SK-N-SH treated with all-trans-retinoic acid at 6 μM for 48 hours (cell line): ENCODE results near the gene USP13.

Experiments
- ATAC-seq: fragments of 200-7000 bp; cut with Tn5 transposase; 3 replicates; pipeline ENCODE4 v1.9.1; 2020; ENCODE audit warnings: mild to moderate bottlenecking, moderate library complexity
- BACH2 ChIP-seq: fragments of 250-450 bp; sonication (Bioruptor Pico); IDR thresholded peaks from 2 replicates; pipeline ENCODE4 v1.9.0; 2021; ENCODE audit warnings: mild to moderate bottlenecking, borderline replicate concordance
- CSDC2 ChIP-seq: fragments of 250-450 bp; sonication (Bioruptor Pico); IDR thresholded peaks from 2 replicates; pipeline ENCODE4 v1.5.0; 2020; ENCODE audit warnings: mild to moderate bottlenecking, moderate library complexity
- ESRRG ChIP-seq: fragments of 250-450 bp; sonication (Bioruptor Pico); IDR thresholded peaks from 2 replicates; pipeline ENCODE4 v1.6.1; 2021; ENCODE audit warnings: mild to moderate bottlenecking
- GLIS3 ChIP-seq: fragments of 250-450 bp; sonication (Bioruptor Pico); IDR thresholded peaks from 2 replicates; pipeline ENCODE4 v1.5.0; 2020; ENCODE audit warnings: mild to moderate bottlenecking, moderate library complexity
- ISL1 ChIP-seq: fragments of 250-450 bp; sonication (Bioruptor Pico); IDR thresholded peaks from 2 replicates; pipeline ENCODE4 v2.1.2; 2022; ENCODE audit warnings: mild to moderate bottlenecking, moderate library complexity
- OSR1 ChIP-seq: fragments of 250-450 bp; sonication (Bioruptor Pico); IDR thresholded peaks from 2 replicates; pipeline ENCODE4 v1.8.0; 2022; ENCODE audit warnings: moderate library complexity, mild to moderate bottlenecking, inconsistent platforms
- RARB ChIP-seq: fragments of 250-450 bp; sonication (Bioruptor Pico); IDR thresholded peaks from 2 replicates; pipeline ENCODE4 v1.8.0; 2021; ENCODE audit warnings: mild to moderate bottlenecking, moderate library complexity
- SNAI2 ChIP-seq: fragments of 250-450 bp; sonication (Bioruptor Pico); IDR thresholded peaks from 2 replicates; pipeline ENCODE4 v1.5.0; 2020; ENCODE audit warnings: mild to moderate bottlenecking, moderate library complexity
- TCF4 ChIP-seq: fragments of 250-450 bp; sonication (Bioruptor Pico); IDR thresholded peaks from 2 replicates; pipeline ENCODE4 v1.8.0; 2021; ENCODE audit warnings: mild to moderate bottlenecking, moderate library complexity, borderline replicate concordance
- TOX ChIP-seq: fragments of 250-450 bp; sonication (Bioruptor Pico); IDR thresholded peaks from 2 replicates; pipeline ENCODE4 v1.8.0; 2021; ENCODE audit warnings: mild to moderate bottlenecking, moderate library complexity, borderline replicate concordance
- ZC3H10 ChIP-seq: fragments of 250-450 bp; sonication (Bioruptor Pico); IDR thresholded peaks from 2 replicates; pipeline ENCODE4 v1.5.1; 2021; ENCODE audit warnings: mild to moderate bottlenecking, moderate library complexity
- ZFP3 ChIP-seq: fragments of 250-450 bp; sonication (Bioruptor Pico); IDR thresholded peaks from 2 replicates; pipeline ENCODE4 v1.5.0; 2020; ENCODE audit warnings: mild to moderate bottlenecking, moderate library complexity
- ZFP30 ChIP-seq: fragments of 450-650 bp; formaldehyde crosslinking; IDR thresholded peaks from 2 replicates; pipeline ENCODE4 v1.5.0; 2022; ENCODE audit warnings: mild to moderate bottlenecking, moderate library complexity
- ZNF565 ChIP-seq: fragments of 450-650 bp; formaldehyde crosslinking; conservative IDR thresholded peaks from 2 replicates; pipeline ENCODE4 v1.5.0; 2020; ENCODE audit warnings: low read depth, mild to moderate bottlenecking, moderate library complexity
- ZNF70 ChIP-seq: fragments of 450-650 bp; formaldehyde crosslinking; IDR thresholded peaks from 2 replicates; pipeline ENCODE4 v1.5.0; 2020; ENCODE audit warnings: mild to moderate bottlenecking, moderate library complexity
- ZNF8 ChIP-seq: fragments of 450-650 bp; formaldehyde crosslinking; IDR thresholded peaks from 2 replicates; pipeline ENCODE4 v1.5.0; 2020; ENCODE audit warnings: mild to moderate bottlenecking, moderate library complexity
- TF ChIP-seq, protein P1 (sequence below): fragments of 250-450 bp; sonication (Bioruptor Pico); IDR thresholded peaks from 2 replicates; pipeline ENCODE4 v1.5.0; 2020; ENCODE audit warnings: mild to moderate bottlenecking, moderate library complexity
- TF ChIP-seq, protein P2 (sequence below): fragments of 250-450 bp; sonication (Bioruptor Pico); IDR thresholded peaks from 2 replicates; pipeline ENCODE4 v1.5.1; 2020; ENCODE audit warnings: low read depth, mild to moderate bottlenecking, moderate library complexity
- TF ChIP-seq, protein P3 (sequence below): fragments of 250-450 bp; sonication (Bioruptor Pico); IDR thresholded peaks from 2 replicates; pipeline ENCODE4 v1.8.0; 2020; ENCODE audit warnings: mild to moderate bottlenecking, moderate library complexity, borderline replicate concordance
- TF ChIP-seq, protein P4 (sequence below): fragments of 250-450 bp; sonication (Bioruptor Pico); IDR thresholded peaks from 2 replicates; pipeline ENCODE4 v1.5.1; 2021; ENCODE audit warnings: mild to moderate bottlenecking, moderate library complexity
- TF ChIP-seq, protein P5 (sequence below): fragments of 250-450 bp; sonication (Bioruptor Pico); IDR thresholded peaks from 2 replicates; pipeline ENCODE4 v1.8.0; 2021; ENCODE audit warnings: low read depth, mild to moderate bottlenecking, moderate library complexity, borderline replicate concordance

USP13 gene

DNA sequence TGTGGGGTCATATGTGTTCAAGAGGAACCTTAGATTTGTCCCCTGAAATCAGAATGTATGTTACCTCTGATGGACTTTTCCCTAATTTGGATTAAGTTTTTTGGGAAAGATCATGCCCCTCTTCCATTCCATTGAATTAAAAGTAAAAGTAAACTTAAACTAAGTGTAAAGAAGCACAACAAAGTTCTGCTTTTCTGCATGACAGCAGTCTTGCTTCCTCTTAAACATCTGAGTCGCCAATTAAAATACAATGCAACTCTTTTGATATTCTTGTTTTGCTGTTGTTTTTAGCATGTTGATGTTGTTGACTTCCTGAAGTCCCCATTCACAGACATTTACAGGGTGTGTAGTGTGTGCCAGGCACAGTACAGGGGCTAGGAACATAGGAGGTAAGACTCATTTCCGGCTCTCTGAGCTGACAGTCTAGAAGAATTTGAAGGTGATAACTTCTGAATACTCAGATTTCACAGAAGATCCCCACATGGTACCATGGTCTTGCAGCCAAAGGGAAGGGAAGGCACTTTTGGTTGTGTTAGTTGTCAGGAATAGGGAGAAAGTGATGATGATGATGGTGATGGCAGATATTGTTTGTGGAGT is 45.0 kb downstream of the USP13 start:
- TF ChIP-seq SNAI2 (CRISPR knock-in tag) (no peak), ZNF565 (no peak), ISL1 (CRISPR knock-in tag) (no peak), TOX (CRISPR knock-in tag) (no peak), CSDC2 (CRISPR knock-in tag) (no peak), GLIS3 (CRISPR knock-in tag) (no peak), ZFP3 (CRISPR knock-in tag) (no peak), TCF4 (no peak), BACH2 (CRISPR knock-in tag) (no peak), ZC3H10 (CRISPR knock-in tag) (no peak), ESRRG (CRISPR knock-in tag) (no peak), RARB (no peak), ZFP30 (CRISPR knock-in tag) (no peak), ZNF70 (CRISPR knock-in tag) (no peak), ZNF8 (no peak)
- TF ChIP-seq, protein P1, sequence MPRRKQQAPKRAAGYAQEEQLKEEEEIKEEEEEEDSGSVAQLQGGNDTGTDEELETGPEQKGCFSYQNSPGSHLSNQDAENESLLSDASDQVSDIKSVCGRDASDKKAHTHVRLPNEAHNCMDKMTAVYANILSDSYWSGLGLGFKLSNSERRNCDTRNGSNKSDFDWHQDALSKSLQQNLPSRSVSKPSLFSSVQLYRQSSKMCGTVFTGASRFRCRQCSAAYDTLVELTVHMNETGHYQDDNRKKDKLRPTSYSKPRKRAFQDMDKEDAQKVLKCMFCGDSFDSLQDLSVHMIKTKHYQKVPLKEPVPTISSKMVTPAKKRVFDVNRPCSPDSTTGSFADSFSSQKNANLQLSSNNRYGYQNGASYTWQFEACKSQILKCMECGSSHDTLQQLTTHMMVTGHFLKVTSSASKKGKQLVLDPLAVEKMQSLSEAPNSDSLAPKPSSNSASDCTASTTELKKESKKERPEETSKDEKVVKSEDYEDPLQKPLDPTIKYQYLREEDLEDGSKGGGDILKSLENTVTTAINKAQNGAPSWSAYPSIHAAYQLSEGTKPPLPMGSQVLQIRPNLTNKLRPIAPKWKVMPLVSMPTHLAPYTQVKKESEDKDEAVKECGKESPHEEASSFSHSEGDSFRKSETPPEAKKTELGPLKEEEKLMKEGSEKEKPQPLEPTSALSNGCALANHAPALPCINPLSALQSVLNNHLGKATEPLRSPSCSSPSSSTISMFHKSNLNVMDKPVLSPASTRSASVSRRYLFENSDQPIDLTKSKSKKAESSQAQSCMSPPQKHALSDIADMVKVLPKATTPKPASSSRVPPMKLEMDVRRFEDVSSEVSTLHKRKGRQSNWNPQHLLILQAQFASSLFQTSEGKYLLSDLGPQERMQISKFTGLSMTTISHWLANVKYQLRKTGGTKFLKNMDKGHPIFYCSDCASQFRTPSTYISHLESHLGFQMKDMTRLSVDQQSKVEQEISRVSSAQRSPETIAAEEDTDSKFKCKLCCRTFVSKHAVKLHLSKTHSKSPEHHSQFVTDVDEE (CRISPR knock-in tag), result no peak
- TF ChIP-seq, protein P2, sequence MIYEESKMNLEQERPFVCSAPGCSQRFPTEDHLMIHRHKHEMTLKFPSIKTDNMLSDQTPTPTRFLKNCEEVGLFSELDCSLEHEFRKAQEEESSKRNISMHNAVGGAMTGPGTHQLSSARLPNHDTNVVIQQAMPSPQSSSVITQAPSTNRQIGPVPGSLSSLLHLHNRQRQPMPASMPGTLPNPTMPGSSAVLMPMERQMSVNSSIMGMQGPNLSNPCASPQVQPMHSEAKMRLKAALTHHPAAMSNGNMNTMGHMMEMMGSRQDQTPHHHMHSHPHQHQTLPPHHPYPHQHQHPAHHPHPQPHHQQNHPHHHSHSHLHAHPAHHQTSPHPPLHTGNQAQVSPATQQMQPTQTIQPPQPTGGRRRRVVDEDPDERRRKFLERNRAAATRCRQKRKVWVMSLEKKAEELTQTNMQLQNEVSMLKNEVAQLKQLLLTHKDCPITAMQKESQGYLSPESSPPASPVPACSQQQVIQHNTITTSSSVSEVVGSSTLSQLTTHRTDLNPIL (CRISPR knock-in tag), result no peak
- ATAC-seq, result no peak

DNA sequence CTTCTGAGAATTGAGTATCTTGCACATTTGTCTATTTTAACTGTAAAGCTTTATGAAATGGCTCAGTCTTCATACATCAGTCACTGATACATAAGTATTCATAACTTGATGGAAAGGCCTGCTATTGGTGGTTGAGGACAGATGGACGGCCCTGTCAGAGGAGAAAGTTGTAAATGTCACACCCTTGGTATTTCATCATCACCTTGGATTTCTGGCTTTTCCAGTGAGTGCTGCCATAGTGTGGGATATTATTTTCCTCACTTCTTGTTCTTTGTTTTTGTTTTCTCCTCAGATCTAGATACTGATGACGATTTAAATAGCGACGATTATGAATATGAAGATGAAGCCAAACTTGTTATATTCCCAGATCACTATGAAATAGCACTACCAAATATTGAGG is 47.9 kb downstream of the USP13 start:
- TF ChIP-seq, protein P3, sequence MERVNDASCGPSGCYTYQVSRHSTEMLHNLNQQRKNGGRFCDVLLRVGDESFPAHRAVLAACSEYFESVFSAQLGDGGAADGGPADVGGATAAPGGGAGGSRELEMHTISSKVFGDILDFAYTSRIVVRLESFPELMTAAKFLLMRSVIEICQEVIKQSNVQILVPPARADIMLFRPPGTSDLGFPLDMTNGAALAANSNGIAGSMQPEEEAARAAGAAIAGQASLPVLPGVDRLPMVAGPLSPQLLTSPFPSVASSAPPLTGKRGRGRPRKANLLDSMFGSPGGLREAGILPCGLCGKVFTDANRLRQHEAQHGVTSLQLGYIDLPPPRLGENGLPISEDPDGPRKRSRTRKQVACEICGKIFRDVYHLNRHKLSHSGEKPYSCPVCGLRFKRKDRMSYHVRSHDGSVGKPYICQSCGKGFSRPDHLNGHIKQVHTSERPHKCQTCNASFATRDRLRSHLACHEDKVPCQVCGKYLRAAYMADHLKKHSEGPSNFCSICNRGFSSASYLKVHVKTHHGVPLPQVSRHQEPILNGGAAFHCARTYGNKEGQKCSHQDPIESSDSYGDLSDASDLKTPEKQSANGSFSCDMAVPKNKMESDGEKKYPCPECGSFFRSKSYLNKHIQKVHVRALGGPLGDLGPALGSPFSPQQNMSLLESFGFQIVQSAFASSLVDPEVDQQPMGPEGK (CRISPR knock-in tag), result no peak
- no peak for TF ChIP-seq TCF4
- TF ChIP-seq RARB, result no peak
- TF ChIP-seq, protein P4, sequence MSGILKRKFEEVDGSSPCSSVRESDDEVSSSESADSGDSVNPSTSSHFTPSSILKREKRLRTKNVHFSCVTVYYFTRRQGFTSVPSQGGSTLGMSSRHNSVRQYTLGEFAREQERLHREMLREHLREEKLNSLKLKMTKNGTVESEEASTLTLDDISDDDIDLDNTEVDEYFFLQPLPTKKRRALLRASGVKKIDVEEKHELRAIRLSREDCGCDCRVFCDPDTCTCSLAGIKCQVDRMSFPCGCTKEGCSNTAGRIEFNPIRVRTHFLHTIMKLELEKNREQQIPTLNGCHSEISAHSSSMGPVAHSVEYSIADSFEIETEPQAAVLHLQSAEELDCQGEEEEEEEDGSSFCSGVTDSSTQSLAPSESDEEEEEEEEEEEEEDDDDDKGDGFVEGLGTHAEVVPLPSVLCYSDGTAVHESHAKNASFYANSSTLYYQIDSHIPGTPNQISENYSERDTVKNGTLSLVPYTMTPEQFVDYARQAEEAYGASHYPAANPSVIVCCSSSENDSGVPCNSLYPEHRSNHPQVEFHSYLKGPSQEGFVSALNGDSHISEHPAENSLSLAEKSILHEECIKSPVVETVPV, result no peak
- TF ChIP-seq, protein P1 (CRISPR knock-in tag), result no peak
- TF ChIP-seq OSR1 (CRISPR knock-in tag), result no peak
- TF ChIP-seq, protein P5, sequence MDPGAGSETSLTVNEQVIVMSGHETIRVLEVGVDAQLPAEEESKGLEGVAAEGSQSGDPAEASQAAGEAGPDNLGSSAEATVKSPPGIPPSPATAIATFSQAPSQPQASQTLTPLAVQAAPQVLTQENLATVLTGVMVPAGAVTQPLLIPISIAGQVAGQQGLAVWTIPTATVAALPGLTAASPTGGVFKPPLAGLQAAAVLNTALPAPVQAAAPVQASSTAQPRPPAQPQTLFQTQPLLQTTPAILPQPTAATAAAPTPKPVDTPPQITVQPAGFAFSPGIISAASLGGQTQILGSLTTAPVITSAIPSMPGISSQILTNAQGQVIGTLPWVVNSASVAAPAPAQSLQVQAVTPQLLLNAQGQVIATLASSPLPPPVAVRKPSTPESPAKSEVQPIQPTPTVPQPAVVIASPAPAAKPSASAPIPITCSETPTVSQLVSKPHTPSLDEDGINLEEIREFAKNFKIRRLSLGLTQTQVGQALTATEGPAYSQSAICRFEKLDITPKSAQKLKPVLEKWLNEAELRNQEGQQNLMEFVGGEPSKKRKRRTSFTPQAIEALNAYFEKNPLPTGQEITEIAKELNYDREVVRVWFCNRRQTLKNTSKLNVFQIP, result no peak
- TF ChIP-seq CSDC2 (CRISPR knock-in tag), result no peak
- no peak for TF ChIP-seq ZFP3 (CRISPR knock-in tag)
- TF ChIP-seq BACH2 (CRISPR knock-in tag), result no peak
- no peak for TF ChIP-seq TOX (CRISPR knock-in tag)
- TF ChIP-seq ZC3H10 (CRISPR knock-in tag), result no peak
- ATAC-seq, result no peak
